H1 (cell line): ENCODE measurements around the gene EGFR.

Experiments used
- CTCF ChIP-seq, 3 experiments: IDR thresholded peaks; 1 replicate in 2 of 3; 2 replicates in 1 of 3; pipeline versions ENCODE4 v1.5.1 to v1.6.1; 2011; ENCODE audit warnings: low read length in 3 of 3, mild to moderate bottlenecking in 3 of 3, inconsistent platforms in 2 of 3, low read depth in 1 of 3, moderate library complexity in 1 of 3; ENCODE audit not compliant: insufficient read depth in 1 of 3; ENCODE audit errors: control extremely low read depth in 1 of 3
- EZH2 ChIP-seq: fragments of 200-600 bp; sonication (generic); IDR thresholded peaks from 2 replicates; pipeline ENCODE4 v1.7.1; 2012; ENCODE audit warnings: low read depth, mild to moderate bottlenecking, moderate library complexity, low read length, inconsistent platforms; ENCODE audit not compliant: severe bottlenecking
- POLR2A ChIP-seq, 2 experiments: IDR thresholded peaks; 1 replicate in 1 of 2; 2 replicates in 1 of 2; pipeline ENCODE4 v1.6.1; 2011; ENCODE audit warnings: low read depth in 2 of 2, low read length in 2 of 2, mild to moderate bottlenecking in 2 of 2; ENCODE audit errors: control extremely low read depth in 1 of 2

- no peak for TF ChIP-seq POLR2A (IDR thresholded peaks at IDR 0.05; ENCODE audit: control extremely low read depth in 1 of 2, low read depth in 2 of 2, low read length in 2 of 2)
- no peak for TF ChIP-seq CTCF (IDR thresholded peaks at IDR 0.05; ENCODE audit: control extremely low read depth in 1 of 3, insufficient read depth in 1 of 3, low read depth in 1 of 3, low read length in 3 of 3)
- no peak for TF ChIP-seq EZH2
Measured at GRCh38 chr7:55260676-55261385, 242.0 kb downstream of the EGFR start.
